HG03442 (cell line): ENCODE results near the gene GOLGA1.
"Not testable (repeated sequence)": the region's sequence is repeated elsewhere in the genome, so short reads cannot be mapped to it uniquely, and the experiment has no call there.

Source experiments
- ATAC-seq: cut with Tn5 transposase; IDR thresholded peaks from one replicate; pipeline ENCODE4 v1.9.1; 2021; ENCODE audit warnings: mild to moderate bottlenecking, moderate library complexity; ENCODE audit not compliant: unreplicated experiment

The GOLGA1 gene

GRCh38 chr9:124839612-124840299 lies 101.1 kb downstream of the GOLGA1 start:
- ATAC-seq, result no peak

DNA sequence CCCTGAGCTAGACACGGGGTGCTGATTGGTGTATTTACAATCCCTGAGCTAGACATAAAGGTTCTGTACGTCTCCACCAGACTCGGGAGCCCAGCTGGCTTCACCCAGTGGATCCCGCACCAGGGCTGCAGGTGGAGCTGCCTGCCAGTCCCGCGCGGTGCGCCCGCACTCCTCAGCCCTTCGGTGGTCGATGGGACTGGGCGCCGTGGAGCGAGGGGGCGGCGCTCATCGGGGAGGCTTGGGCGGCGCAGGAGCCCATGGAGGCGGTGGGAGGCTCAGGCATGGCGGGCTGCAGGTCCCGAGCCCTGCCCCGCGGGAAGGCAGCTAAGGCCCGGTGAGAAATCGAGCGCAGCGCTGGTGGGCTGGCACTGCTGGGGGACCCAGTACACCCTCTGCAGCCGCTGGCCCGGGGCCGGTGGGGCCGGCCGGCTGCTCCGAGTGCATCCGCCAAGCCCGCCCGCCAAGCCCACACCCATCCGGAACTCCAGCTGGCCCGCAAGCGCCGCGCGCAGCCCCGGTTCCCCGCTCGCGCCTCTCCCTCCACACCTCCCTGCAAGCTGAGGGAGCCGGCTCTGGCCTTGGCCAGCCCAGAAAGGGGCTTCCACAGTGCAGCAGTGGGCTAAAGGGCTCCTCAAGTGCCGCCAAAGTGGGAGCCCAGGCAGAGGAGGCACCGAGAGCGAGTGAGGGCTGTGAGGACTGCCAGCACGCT lies 102.2 kb downstream of the GOLGA1 start:
- ATAC-seq, result not testable (repeated sequence)

DNA sequence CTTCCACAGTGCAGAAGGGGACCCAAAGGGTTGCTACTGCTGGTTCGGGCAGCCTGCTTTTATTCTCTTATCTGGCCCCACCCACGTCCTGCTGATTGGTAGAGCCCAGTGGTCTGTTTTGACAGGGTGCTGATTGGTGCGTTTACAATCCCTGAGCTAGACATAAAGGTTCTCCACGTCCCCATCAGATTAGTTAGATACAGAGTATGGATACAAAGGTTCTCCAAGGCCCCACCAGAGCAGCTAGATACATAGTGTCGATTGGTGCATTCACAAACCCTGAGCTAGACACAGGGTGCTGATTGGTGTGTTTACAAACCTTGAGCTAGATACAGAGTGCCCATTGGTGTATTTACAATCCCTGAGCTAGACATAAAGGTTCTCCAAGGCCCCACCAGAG lies 102.8 kb downstream of the GOLGA1 start:
- not testable (repeated sequence) for ATAC-seq

- no peak for ATAC-seq
These were observed 105.8 kb downstream of the GOLGA1 start for GRCh38 chr9:124835026-124835557.

GRCh38 chr9:124834591-124834990 lies 106.3 kb downstream of the GOLGA1 start:
- no peak for ATAC-seq

GRCh38 chr9:124831642-124832364 lies 109.1 kb downstream of the GOLGA1 start:
- ATAC-seq, result no peak

- ATAC-seq, result no peak
These were observed 110.3 kb downstream of the GOLGA1 start for GRCh38 chr9:124830593-124830992.

DNA sequence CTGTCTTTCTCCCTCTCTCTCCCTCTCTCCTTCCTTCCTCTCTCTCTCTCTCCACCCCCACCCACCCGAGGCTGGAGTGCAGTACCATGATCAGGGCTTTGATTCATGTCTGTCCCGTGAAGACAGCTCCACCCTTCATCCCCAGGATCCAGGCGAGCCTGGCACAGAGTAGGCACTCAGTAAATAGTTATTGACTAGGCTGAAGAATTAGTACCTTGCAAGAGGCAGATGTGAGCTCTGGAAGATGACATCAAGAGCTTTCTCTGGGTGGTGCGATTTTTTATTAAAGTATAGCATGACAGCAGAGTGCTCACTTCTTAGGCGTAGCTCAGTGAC lies 111.6 kb downstream of the GOLGA1 start:
- ATAC-seq, result no peak

GRCh38 chr9:124828489-124829333 lies 112.2 kb downstream of the GOLGA1 start:
- ATAC-seq, result no peak
